GM12875 (cell line): ENCODE data around the gene HIVEP1.

Experiments
- H3K4me3 ChIP-seq: one replicate; pipeline ENCODE4 v1.5.1; 2011; ENCODE audit warnings: low read depth, low read length, control low read depth
- TF ChIP-seq, protein P1 (sequence below): IDR thresholded peaks from 2 replicates; pipeline ENCODE4 v1.5.1; 2011; ENCODE audit warnings: low read depth, mild to moderate bottlenecking, control low read depth, inconsistent platforms, low read length, moderate library complexity, borderline replicate concordance; ENCODE audit not compliant: insufficient read depth

Gene HIVEP1

DNA sequence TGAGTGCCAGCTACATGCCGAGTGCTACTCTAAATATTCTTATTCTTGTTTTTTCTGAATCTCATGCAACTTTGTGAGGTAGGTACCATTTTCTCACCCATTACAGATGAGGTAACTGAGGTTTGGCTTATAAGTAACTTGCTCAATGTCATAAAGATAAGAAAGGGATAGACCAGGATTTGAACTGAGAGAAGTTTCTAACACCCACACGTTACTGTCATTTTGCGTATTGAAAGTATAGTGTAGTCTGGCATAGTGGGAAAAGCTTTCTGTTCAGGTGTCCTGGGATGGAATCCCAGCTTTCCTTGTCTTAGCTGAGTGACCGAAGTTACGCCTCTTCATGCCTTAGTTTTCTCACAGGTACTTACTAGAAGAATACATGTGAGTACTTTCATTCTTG lies 50.5 kb downstream of the HIVEP1 start:
- TF ChIP-seq, protein P1, sequence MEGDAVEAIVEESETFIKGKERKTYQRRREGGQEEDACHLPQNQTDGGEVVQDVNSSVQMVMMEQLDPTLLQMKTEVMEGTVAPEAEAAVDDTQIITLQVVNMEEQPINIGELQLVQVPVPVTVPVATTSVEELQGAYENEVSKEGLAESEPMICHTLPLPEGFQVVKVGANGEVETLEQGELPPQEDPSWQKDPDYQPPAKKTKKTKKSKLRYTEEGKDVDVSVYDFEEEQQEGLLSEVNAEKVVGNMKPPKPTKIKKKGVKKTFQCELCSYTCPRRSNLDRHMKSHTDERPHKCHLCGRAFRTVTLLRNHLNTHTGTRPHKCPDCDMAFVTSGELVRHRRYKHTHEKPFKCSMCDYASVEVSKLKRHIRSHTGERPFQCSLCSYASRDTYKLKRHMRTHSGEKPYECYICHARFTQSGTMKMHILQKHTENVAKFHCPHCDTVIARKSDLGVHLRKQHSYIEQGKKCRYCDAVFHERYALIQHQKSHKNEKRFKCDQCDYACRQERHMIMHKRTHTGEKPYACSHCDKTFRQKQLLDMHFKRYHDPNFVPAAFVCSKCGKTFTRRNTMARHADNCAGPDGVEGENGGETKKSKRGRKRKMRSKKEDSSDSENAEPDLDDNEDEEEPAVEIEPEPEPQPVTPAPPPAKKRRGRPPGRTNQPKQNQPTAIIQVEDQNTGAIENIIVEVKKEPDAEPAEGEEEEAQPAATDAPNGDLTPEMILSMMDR, result no peak
- no peak overlapping the region for H3K4me3 ChIP-seq

DNA sequence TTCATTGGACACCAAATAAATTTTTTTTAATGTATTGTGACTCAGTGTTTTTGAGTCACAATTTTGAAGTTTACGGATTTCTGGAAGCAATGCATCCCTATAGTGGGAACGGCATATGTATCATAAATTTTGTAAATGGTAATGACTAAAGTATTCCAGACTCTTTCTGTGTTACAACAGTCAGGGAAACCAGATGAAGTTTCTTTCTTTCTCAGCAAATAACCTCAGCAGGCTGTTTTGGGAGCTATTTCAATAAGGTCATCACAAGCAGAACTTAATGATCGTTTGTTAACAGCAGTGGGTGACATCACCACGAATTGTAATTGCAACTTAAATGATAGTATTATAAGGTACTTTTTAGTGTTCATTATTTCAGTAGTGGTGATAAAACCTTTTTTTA lies 52.0 kb downstream of the HIVEP1 start:
- no peak overlapping the region for H3K4me3 ChIP-seq
- TF ChIP-seq, protein P1, result no peak

DNA sequence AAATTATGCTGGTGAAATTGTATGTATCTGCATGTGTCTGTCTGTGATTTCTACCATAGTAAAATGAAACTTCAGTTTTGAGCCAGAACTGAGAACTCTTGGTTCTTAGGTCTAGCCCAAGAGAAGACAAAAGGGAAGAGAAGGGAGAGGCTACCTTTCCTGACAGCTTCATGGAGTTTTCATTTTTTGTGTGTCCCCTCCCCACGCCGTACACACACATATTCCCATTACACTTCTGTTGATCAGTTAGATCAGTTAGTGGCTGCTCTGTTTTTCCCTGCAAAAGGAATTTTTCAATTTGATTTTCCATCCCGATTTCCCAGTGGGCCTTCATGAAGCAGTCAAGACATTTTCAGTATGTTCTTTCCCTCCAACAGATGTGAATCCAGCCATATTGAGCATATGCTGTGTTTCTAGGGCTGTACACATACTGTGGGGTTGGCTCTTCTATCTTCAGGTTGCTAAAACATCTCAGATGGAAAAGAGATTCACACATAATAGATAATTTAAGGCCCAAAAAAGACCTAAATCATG lies 52.5 kb downstream of the HIVEP1 start:
- TF ChIP-seq, protein P1, result no peak
- H3K4me3 ChIP-seq, result no peak overlapping the region

DNA sequence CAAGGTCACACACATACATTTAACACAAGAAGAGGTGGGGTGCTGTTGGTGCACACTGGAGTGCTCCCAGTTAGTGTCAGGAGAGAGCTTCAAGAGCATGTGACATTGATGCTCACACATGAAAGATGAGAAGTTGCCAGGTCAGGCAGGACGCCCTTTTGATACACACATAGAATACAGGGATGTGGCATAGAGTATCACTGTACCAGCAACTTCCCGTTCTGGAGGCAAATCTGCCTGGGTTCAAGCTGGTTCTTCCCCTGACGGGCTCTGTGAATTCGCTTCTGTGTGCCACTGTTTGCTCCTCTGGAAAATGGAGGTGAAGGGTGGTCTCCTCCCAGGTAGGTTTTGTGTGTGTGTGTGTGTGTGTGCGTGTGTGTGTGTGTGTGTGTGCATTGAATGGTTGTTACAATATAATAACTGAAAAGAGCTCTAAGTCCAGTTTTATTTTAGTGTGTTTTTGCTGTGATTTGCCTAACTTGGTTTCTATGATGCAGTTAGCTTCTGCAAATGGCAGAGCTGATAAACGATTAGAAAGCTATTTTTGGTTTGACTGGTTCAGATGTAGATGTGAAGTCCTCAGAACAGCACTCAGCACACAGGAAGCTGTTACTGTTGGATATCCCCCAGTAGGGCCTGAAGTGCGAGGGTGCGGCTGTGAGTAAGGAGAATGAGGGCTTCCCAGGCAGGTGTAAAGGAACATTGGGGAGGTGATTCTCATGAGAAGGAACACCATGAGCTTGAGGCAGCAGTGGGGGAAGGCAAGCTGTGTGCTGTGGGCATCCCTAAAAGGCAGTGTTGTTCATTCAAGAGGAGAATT lies 53.4 kb downstream of the HIVEP1 start:
- TF ChIP-seq, protein P1, result no peak
- H3K4me3 ChIP-seq, result no peak overlapping the region

DNA sequence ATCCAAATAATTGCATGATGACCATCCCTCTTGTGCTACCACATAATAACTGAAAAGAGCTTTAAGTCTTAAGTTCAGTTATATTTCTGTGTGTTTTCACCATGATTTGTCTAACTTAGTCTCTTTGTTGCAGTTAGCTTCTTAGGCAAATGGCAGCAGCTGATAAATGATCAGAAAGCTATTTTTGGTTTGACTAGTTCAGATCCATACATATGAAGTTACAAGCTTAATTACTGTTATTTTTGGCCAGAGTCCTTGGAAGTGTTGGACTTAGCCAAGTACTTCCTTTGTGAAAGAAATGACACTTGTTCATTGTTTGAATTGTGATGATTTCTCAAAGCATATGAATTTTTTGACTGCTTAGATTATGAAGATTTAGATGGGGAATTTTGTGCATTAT lies 54.2 kb downstream of the HIVEP1 start:
- TF ChIP-seq, protein P1, result no peak
- H3K4me3 ChIP-seq, result no peak overlapping the region

DNA sequence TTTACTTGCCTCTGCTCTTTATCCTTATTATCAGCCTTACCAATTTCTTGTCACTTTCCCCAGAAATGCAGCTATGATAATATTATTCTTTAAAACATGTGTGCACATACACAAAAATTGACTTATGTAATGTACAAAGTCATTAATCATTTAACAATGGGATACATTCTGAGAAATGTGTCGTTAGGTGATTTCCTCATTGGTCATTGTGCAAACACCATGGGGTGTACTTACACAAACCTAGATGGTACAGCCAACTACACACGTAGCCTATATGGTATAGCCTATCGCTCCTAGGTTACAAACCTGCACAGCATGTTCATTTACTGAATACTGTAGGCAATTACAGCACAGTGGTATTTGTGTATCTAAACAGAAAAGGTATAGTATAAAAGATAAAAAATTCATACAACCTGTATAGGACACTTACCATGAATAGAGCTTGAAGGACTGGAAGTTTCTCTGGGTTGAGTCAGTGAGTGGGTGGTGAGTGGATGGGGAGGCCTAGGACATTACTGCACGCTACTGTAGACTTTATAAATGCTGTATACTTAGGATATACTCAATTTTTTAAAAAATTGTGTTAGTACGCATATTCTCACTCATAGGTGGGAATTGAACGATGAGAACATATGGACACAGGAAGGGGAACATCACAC lies 56.9 kb downstream of the HIVEP1 start:
- no peak overlapping the region for H3K4me3 ChIP-seq
- TF ChIP-seq, protein P1, result no peak

DNA sequence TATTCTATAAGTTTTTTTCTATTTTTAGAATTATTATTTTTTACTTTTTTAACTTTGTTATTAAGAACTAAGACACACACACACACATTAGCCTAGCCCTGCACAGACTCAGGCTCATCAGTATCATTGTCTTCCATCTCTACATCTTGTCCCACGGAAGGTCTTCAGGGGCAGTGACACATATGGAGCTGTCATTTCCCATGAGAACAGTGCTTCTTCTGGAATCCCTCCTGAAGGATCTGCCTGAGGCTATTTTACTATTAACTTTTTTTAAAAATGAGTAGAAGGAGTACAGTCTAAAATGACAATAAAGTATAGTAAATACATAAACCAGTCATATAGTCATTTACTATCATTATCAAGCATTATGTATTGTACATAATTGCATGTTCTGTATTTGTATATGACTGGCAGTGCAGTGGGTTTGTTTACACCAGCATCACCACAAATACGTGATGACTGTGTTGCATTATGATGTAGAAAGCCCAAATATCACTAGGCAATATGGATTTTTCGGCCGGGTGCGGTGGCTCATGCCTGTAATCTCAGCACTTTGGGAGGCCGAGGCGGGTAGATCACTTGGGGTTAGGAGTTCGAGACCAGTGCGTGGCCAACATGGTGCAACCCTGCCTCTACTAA lies 57.9 kb downstream of the HIVEP1 start:
- no peak overlapping the region for H3K4me3 ChIP-seq
- TF ChIP-seq, protein P1, result no peak
